B cell (primary cell): ENCODE measurements around the gene GDF11. TPM values are rescaled to one million over a fixed set of nuclear protein-coding genes. Genes with fewer than 3 reads are reported as not detected.

Experiments
- ATAC-seq: fragments of 200-7000 bp; cut with Tn5 transposase; one replicate; pipeline ENCODE4 v1.10.0; 2021; ENCODE audit warnings: low read depth, mild to moderate bottlenecking, moderate number of reproducible peaks, moderate library complexity
- CTCF ChIA-PET: fragments of 350-600 bp; sonication (Branson Sonifier 250); formaldehyde crosslinking; loops from one replicate; lab custom pipeline; 2021; ENCODE audit warnings: antibody characterized with exemption, inconsistent platforms; lab: Charles Lee
- POLR2A ChIA-PET: fragments of 350-600 bp; sonication (Branson Sonifier 250); formaldehyde crosslinking; loops from one replicate; lab custom pipeline; 2021; ENCODE audit warnings: antibody characterized with exemption; lab: Charles Lee
- DNase-seq: peaks from one replicate; pipeline ENCODE4 v3.0.0; 2013
- H2AFZ ChIP-seq: 2 replicates; pipeline ENCODE4 v1.6.1; 2012; ENCODE audit warnings: mild to moderate bottlenecking, low read depth, low read length; ENCODE audit not compliant: insufficient read depth, poor library complexity, severe bottlenecking
- H3K27ac ChIP-seq, 2 donors: 1 replicate in 1 of 2; 2 replicates in 1 of 2; pipeline ENCODE4 v1.5.1; 2012 to 2013; ENCODE audit warnings: low read length in 2 of 2, mild to moderate bottlenecking in 2 of 2, moderate library complexity in 1 of 2
- H3K27me3 ChIP-seq, 4 experiments: fragments of 200-600 bp in 1 of 4; sonication (generic) in 1 of 4; replicated peaks in 1 of 4; 1 replicate in 2 of 4; 2 replicates in 2 of 4; pipeline versions ENCODE4 v1.6.1 to v1.7.0; 2013 to 2016; ENCODE audit warnings: low read length in 3 of 4, mild to moderate bottlenecking in 2 of 4, mixed read lengths in 1 of 4, moderate library complexity in 1 of 4; ENCODE audit not compliant: insufficient read depth in 4 of 4, control insufficient read depth in 3 of 4; ENCODE audit errors: control extremely low read depth in 1 of 4
- H3K36me3 ChIP-seq, 2 experiments: replicated peaks in 1 of 2; 1 replicate in 1 of 2; 2 replicates in 1 of 2; pipeline versions ENCODE4 v1.6.1 to v1.7.1; 2013; ENCODE audit warnings: low read length in 1 of 2; ENCODE audit not compliant: insufficient read depth in 2 of 2, control insufficient read depth in 1 of 2; ENCODE audit errors: control extremely low read depth in 1 of 2, extremely low read depth in 1 of 2
- H3K4me1 ChIP-seq, 2 donors: fragments of 200-600 bp in 1 of 2; sonication (generic) in 1 of 2; 1 replicate in 1 of 2; 2 replicates in 1 of 2; pipeline versions ENCODE4 v1.5.1 to v1.6.1; 2013 to 2017; ENCODE audit warnings: low read length in 2 of 2; ENCODE audit not compliant: control insufficient read depth in 2 of 2, insufficient read depth in 2 of 2
- H3K4me2 ChIP-seq: replicated peaks from 2 replicates; pipeline ENCODE3; 2012; ENCODE audit warnings: mild to moderate bottlenecking, low read depth, low read length; ENCODE audit not compliant: poor library complexity, severe bottlenecking
- H3K4me3 ChIP-seq, 5 experiments: fragments of 200-600 bp in 1 of 5; sonication (generic) in 1 of 5; 1 replicate in 3 of 5; 2 replicates in 2 of 5; pipeline versions ENCODE4 v1.5.1 to v1.7.0; 2011 to 2016; ENCODE audit warnings: low read length in 4 of 5, mild to moderate bottlenecking in 4 of 5, low read depth in 2 of 5, control low read depth in 1 of 5, moderate library complexity in 1 of 5; ENCODE audit not compliant: insufficient read depth in 1 of 5; ENCODE audit errors: control extremely low read depth in 1 of 5, extremely low read depth in 1 of 5
- H3K79me2 ChIP-seq: fragments of 200-600 bp; sonication (generic); one replicate; pipeline ENCODE4 v1.6.0; 2016; ENCODE audit warnings: low read length; ENCODE audit not compliant: control insufficient read depth, insufficient read depth
- H3K9ac ChIP-seq: fragments of 200-600 bp; sonication (generic); 2 replicates; pipeline ENCODE4 v1.6.1; 2017; ENCODE audit warnings: mild to moderate bottlenecking, low read length, moderate library complexity
- H3K9me3 ChIP-seq, 3 donors: one replicate each; pipeline versions ENCODE4 v1.6.1 to v1.7.1; 2013; ENCODE audit warnings: low read length in 2 of 3; ENCODE audit not compliant: control insufficient read depth in 2 of 3, insufficient read depth in 1 of 3; ENCODE audit errors: control extremely low read depth in 1 of 3
- H4K20me1 ChIP-seq: 2 replicates; pipeline ENCODE4 v1.6.0; 2012; ENCODE audit warnings: mild to moderate bottlenecking, low read length; ENCODE audit not compliant: insufficient read depth, control insufficient read depth, poor library complexity, severe bottlenecking
- H3K27ac Mint-ChIP-seq: one replicate; pipeline ENCODE4 v1.8.0; 2021; ENCODE audit warnings: mixed read lengths
- H3K27me3 Mint-ChIP-seq: one replicate; pipeline ENCODE4 v1.8.0; 2021; ENCODE audit warnings: mixed read lengths
- H3K4me1 Mint-ChIP-seq: one replicate; pipeline ENCODE4 v1.8.0; 2021; ENCODE audit warnings: mixed read lengths
- H3K4me3 Mint-ChIP-seq: one replicate; pipeline ENCODE4 v1.8.0; 2021; ENCODE audit warnings: mixed read lengths
- H3K9me3 Mint-ChIP-seq: one replicate; pipeline ENCODE4 v1.8.0; 2022; ENCODE audit warnings: mixed read lengths; ENCODE audit not compliant: insufficient read depth
- CTCF ChIP-seq: fragments of 200-600 bp; IDR thresholded peaks from one replicate; pipeline ENCODE4 v1.8.0; 2022; ENCODE audit warnings: antibody characterized with exemption, mild to moderate bottlenecking
- EZH2 ChIP-seq: IDR thresholded peaks from 2 replicates; pipeline ENCODE4 v1.6.1; 2012; ENCODE audit warnings: borderline replicate concordance, low read depth, mild to moderate bottlenecking, moderate library complexity, low read length; ENCODE audit not compliant: insufficient read depth, poor library complexity, severe bottlenecking
- WGBS: methylation state at CpG from one replicate; pipeline ENCODE4 v1.1.5; 2013; ENCODE audit warnings: missing lambda C conversion rate; ENCODE audit not compliant: insufficient coverage; 5-methylcytosine and 5-hydroxymethylcytosine counted together
- intact Hi-C: fragments of 100-400 bp; cut with micrococcal nuclease; formaldehyde crosslinking; loops from one replicate; pipeline ENCODE4 v1.10.0; 2022
- polyA plus RNA-seq: library from polyadenylated mRNA; depleted of rRNA; stranded (reverse); fragments of >200 nt; gene quantifications from 2 replicates; pipeline ENCODE4 v1.2.3, GENCODE V29; 2012
- total RNA-seq, 2 donors: library from RNA; stranded (reverse); fragments of 120-200 nt in 1 of 2; gene quantifications; 1 replicate in 1 of 2; 2 replicates in 1 of 2; pipeline versions ENCODE4 v1.2.3 to v1.2.4, GENCODE V29; 2013 to 2022

The GDF11 gene
- total and polyA plus RNA-seq, 2 donors (not counting 1 experiment from before 2014, with no cell fraction given), result 4.4 to 11.3 TPM

- Histone ChIP-seq H3K4me1 (peaks cover 19 to 21% of the 10 kb centered on the region in 2 donors), H3K79me2 (no peaks in the 10 kb centered on the region), H3K9me3 (no peaks in the 10 kb centered on the region), H3K4me2 (no peak overlapping the region), H2AFZ (no peak overlapping the region), H3K27me3 (peaks cover 0 to 20% (median 7%) of the 10 kb centered on the region in 4 experiments), H3K4me3 (no peak overlapping the region), H4K20me1 (no peaks in the 10 kb centered on the region), H3K27ac (no peak overlapping the region), H3K9ac (no peak overlapping the region), H3K36me3 (no peaks in the 10 kb centered on the region)
- Mint-ChIP-seq H3K4me3 (no peak overlapping the region), H3K4me1 (peaks cover 27% of the 10 kb centered on the region), H3K9me3 (no peaks in the 10 kb centered on the region), H3K27me3 (peaks cover 18% of the 10 kb centered on the region), H3K27ac (no peak overlapping the region)
- ATAC-seq, result no peak
- no peak for TF ChIP-seq EZH2
- no peak for TF ChIP-seq CTCF
- DNase-seq, result no peak
- ChIA-PET CTCF (interaction anchor here (0.7 to 2.8 kb wide), 8 partner anchors 9 to 278 kb away, joined by 3 to 15 read pairs (median 4); no protein-coding TSS in a partner anchor), POLR2A (interaction anchor here (1.0 kb wide), 1 partner anchor 11 kb away, joined by 3 read pairs; the partner anchor contains the start of gene BLOC1S1)
- WGBS, result 87% methylated on average over 3 of the region's 9 CpGs
- intact Hi-C loops, result loop anchor here (5.0 kb wide), 1 partner anchor 33 kb away; no protein-coding TSS in a partner anchor
These were observed 37.9 kb upstream of the GDF11 start for GRCh38 chr12:55704824-55705718.
